ENCODE data around the gene GDAP2.

- TF ChIP-seq CTCF (IDR thresholded peaks at IDR 0.05) (no peak), POLR2A (IDR thresholded peaks at IDR 0.05) (no peak)
Measured at GRCh38 chr1:117841117-117841650, 88.2 kb downstream of the GDAP2 start.

All from lower leg skin (tissue), 3 donors.